ENCODE results near the gene NPTX1.

Gene NPTX1

GRCh38 chr17:80503921-80504320, 27.5 kb upstream of the NPTX1 start:
- H3K4me3 ChIP-seq (ENCODE audit: low read depth, low read length): no peak overlapping the region
- TF ChIP-seq CTCF (IDR thresholded peaks at IDR 0.05; ENCODE audit: control insufficient read depth, extremely low read depth, insufficient read depth): no peak
- no peak for DNase-seq (ENCODE audit: low read depth)

DNA sequence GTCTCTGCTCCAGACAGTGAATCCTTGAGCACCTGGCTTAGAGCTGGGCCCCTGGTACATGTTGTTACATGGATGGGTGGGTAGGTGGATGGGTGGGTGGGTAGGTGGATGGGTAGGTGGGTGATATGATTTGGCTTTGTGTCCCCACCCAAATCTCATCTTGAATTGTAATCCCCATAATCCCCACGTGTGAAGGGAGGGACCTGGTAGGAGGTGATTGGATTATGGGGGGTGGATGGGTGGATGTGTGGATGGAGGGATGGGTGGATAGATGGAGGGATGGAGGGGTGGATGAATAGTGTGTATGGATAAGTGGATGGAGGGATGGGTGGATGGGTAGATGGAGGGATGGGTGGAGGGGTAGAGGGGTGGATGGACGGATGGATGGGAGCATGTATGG, 26.6 kb upstream of the NPTX1 start:
- no peak for TF ChIP-seq CTCF (IDR thresholded peaks at IDR 0.05; ENCODE audit: control insufficient read depth, extremely low read depth, insufficient read depth)

DNA sequence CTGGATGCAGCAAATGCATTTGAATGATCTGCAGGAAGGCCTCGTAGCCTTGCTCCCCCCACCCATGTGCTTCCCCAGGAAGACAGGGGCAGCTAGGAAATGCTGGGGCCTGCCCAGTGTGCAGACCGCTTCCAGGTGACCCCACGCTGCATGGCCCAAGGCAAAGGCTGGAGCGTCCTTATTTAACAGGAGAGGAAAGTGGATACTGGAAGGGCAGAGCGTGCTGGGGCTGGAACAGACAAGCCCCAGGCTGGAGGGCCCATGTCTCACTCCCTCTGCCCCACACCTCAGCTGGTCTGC, 26.1 kb upstream of the NPTX1 start:
- no peak for TF ChIP-seq CTCF (IDR thresholded peaks at IDR 0.05; ENCODE audit: control insufficient read depth, extremely low read depth, insufficient read depth)
- H3K4me3 ChIP-seq (ENCODE audit: low read depth, low read length): no peak overlapping the region
- DNase-seq (ENCODE audit: low read depth): no peak

More for the DNA sequence above, 26.6 kb upstream of the NPTX1 start:
- DNase-seq (ENCODE audit: low read depth): no peak
- no peak overlapping the region for H3K4me3 ChIP-seq (ENCODE audit: low read depth, low read length)

GRCh38 chr17:80501741-80502577, 25.6 kb upstream of the NPTX1 start:
- TF ChIP-seq CTCF (IDR thresholded peaks at IDR 0.05; ENCODE audit: control insufficient read depth, extremely low read depth, insufficient read depth): no peak
- no peak for DNase-seq (ENCODE audit: low read depth)
- no peak overlapping the region for H3K4me3 ChIP-seq (ENCODE audit: low read depth, low read length)

DNA sequence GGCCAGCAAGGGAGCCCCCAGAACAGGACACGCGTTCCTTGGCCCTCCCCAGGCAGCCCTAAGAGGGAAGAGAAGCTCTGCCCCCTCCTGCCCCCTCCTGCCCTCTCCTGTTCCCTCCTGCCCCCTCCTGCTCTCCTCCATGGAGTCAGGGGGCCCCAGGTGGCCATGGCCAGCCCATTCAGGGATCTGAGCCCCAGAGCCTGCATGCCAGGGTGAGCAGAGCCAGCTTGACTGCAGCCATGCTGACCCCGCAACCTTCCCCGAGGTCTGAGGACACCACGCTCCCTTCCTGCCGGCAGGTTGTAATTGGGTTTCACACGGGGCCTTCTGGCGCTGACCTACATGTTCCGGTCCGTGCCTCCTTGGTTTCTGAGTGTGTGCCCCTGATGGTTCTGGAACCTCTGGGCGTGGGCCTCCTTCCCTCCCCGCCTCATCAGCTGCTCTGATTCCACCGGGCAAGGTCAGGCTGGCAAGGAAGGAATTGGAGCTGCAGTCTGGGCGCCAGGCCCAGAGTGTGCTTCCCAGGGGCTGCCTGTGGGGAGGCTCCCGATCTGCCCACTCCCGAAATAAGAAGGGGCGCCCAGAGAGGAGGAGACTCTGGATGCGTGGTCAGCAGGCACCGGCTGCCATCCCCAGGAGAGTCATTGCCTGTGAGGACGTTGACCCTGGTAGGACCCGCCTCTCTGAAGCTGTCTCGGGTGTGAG, 23.7 kb upstream of the NPTX1 start:
- H3K4me3 ChIP-seq (ENCODE audit: low read depth, low read length): no peak overlapping the region
- no peak for DNase-seq (ENCODE audit: low read depth)
- no peak for TF ChIP-seq CTCF (IDR thresholded peaks at IDR 0.05; ENCODE audit: control insufficient read depth, extremely low read depth, insufficient read depth)

DNA sequence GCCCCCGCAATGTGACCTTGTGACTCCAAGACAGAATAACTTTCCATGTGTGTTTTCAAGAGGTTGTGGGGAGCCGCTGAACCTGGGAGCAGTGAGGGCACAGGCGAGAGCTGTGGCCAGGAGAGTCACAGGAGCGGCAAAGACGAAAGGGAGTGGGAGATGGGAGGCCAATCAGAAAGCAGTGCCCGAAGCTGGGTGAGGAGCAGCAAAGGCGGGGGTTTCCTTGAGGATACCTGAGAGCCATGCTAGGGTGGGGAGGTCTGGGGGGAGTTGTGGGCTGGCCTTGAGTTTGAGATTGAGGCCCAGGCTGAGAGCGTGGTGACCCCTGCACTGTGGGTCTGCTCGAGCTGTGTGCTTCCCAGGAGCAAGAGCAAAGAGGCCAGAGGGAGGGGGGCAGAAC, 23.2 kb upstream of the NPTX1 start:
- DNase-seq (ENCODE audit: low read depth): no peak
- no peak for TF ChIP-seq CTCF (IDR thresholded peaks at IDR 0.05; ENCODE audit: control insufficient read depth, extremely low read depth, insufficient read depth)
- H3K4me3 ChIP-seq (ENCODE audit: low read depth, low read length): no peak overlapping the region
